Loucy (cell line): ENCODE results near the gene LCN9.

Experiments
- H2AFZ ChIP-seq: fragments of 200-600 bp; sonication (generic); 2 replicates; pipeline ENCODE4 v1.6.0; 2016; ENCODE audit warnings: antibody characterized with exemption, mild to moderate bottlenecking, low read length, moderate library complexity
- H3F3A ChIP-seq: fragments of 200-600 bp; 2 replicates; pipeline ENCODE4 v1.6.0; 2016; ENCODE audit warnings: antibody characterized with exemption, low read depth, mild to moderate bottlenecking
- H3K27me3 ChIP-seq: fragments of 200-600 bp; sonication (generic); 2 replicates; pipeline ENCODE4 v1.6.1; 2014; ENCODE audit warnings: low read length, mild to moderate bottlenecking; ENCODE audit not compliant: insufficient read depth, poor library complexity, severe bottlenecking
- H3K36me3 ChIP-seq: fragments of 200-600 bp; sonication (generic); 2 replicates; pipeline ENCODE4 v1.6.1; 2016; ENCODE audit warnings: low read length; ENCODE audit not compliant: insufficient read depth
- H3K4me1 ChIP-seq: fragments of 200-600 bp; sonication (generic); 2 replicates; pipeline ENCODE4 v1.5.1; 2014; ENCODE audit warnings: low read length, mild to moderate bottlenecking; ENCODE audit not compliant: insufficient read depth, poor library complexity, severe bottlenecking
- H3K4me2 ChIP-seq: fragments of 200-600 bp; sonication (generic); 2 replicates; pipeline ENCODE4 v1.6.0; 2014; ENCODE audit warnings: antibody characterized with exemption, low read length, low read depth, mild to moderate bottlenecking; ENCODE audit not compliant: poor library complexity, severe bottlenecking
- H3K4me3 ChIP-seq: fragments of 200-600 bp; sonication (generic); 2 replicates; pipeline ENCODE4 v1.5.1; 2014; ENCODE audit warnings: low read length, mild to moderate bottlenecking, mixed read lengths; ENCODE audit not compliant: poor library complexity, severe bottlenecking
- H3K79me2 ChIP-seq: fragments of 200-600 bp; sonication (generic); 2 replicates; pipeline ENCODE4 v1.6.1; 2014; ENCODE audit warnings: low read length; ENCODE audit not compliant: insufficient read depth
- H3K9ac ChIP-seq: fragments of 200-600 bp; sonication (generic); 2 replicates; pipeline ENCODE4 v1.6.0; 2014; ENCODE audit warnings: mild to moderate bottlenecking, low read depth, low read length, moderate library complexity; ENCODE audit not compliant: poor library complexity, severe bottlenecking
- H3K9me2 ChIP-seq: fragments of 200-600 bp; sonication (generic); replicated peaks from 2 replicates; pipeline ENCODE4 v1.6.1; 2016; ENCODE audit warnings: low read depth, low read length, mixed read lengths
- H3K9me3 ChIP-seq: fragments of 200-600 bp; sonication (generic); 2 replicates; pipeline ENCODE4 v1.6.1; 2014; ENCODE audit warnings: mild to moderate bottlenecking, antibody characterized with exemption, low read length, low read depth; ENCODE audit not compliant: insufficient read depth
- H4K20me1 ChIP-seq: fragments of 200-600 bp; sonication (generic); 2 replicates; pipeline ENCODE4 v1.6.0; 2014; ENCODE audit warnings: antibody characterized with exemption, low read length, mild to moderate bottlenecking; ENCODE audit not compliant: insufficient read depth, poor library complexity, severe bottlenecking
- EZH2phosphoT487 ChIP-seq: fragments of 200-600 bp; IDR thresholded peaks from 2 replicates; pipeline ENCODE4 v1.6.1; 2018; ENCODE audit warnings: antibody characterized with exemption, mild to moderate bottlenecking, moderate library complexity, borderline replicate concordance
- TF ChIP-seq, protein P1 (sequence below): fragments of 200-600 bp; sonication (generic); conservative IDR thresholded peaks from 2 replicates; pipeline ENCODE4 v1.5.1; 2014; ENCODE audit warnings: mild to moderate bottlenecking, antibody characterized with exemption, low read length

Gene LCN9

DNA sequence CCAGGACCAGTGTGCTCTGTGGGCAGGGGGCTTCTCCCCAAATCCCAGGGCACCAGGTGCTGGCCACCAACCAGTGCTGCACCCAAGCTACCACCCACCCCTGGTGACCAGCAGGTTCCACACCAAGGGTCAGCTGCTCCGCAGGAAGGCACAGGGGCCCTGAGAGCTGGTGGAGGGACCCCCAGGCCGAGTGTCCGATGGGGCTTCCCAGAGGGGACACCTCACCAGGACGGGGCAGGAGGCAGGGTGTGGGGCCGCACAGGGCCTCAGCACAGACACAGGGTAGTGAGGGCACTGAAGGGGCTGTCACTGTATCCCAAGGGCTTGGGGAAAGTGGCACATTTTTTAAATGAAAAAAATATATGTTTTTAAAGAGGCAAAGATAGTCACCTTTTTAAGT is 18.1 kb downstream of the LCN9 start:
- no peaks in the 10 kb centered on the region for H3K4me1 ChIP-seq
- no peak overlapping the region for H3K4me2 ChIP-seq
- H2AFZ ChIP-seq: no peak overlapping the region
- no peaks in the 10 kb centered on the region for H3K9me2 ChIP-seq
- H3K36me3 ChIP-seq: no peaks in the 10 kb centered on the region
- H3K9ac ChIP-seq: no peak overlapping the region
- H3K79me2 ChIP-seq: no peaks in the 10 kb centered on the region
- H3F3A ChIP-seq: no peaks in the 10 kb centered on the region
- no peaks in the 10 kb centered on the region for H3K9me3 ChIP-seq
- H4K20me1 ChIP-seq: no peaks in the 10 kb centered on the region
- TF ChIP-seq EZH2phosphoT487: no peak
- TF ChIP-seq, protein P1, sequence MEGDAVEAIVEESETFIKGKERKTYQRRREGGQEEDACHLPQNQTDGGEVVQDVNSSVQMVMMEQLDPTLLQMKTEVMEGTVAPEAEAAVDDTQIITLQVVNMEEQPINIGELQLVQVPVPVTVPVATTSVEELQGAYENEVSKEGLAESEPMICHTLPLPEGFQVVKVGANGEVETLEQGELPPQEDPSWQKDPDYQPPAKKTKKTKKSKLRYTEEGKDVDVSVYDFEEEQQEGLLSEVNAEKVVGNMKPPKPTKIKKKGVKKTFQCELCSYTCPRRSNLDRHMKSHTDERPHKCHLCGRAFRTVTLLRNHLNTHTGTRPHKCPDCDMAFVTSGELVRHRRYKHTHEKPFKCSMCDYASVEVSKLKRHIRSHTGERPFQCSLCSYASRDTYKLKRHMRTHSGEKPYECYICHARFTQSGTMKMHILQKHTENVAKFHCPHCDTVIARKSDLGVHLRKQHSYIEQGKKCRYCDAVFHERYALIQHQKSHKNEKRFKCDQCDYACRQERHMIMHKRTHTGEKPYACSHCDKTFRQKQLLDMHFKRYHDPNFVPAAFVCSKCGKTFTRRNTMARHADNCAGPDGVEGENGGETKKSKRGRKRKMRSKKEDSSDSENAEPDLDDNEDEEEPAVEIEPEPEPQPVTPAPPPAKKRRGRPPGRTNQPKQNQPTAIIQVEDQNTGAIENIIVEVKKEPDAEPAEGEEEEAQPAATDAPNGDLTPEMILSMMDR: no peak
- no peak overlapping the region for H3K4me3 ChIP-seq
- H3K27me3 ChIP-seq: no peaks in the 10 kb centered on the region

DNA sequence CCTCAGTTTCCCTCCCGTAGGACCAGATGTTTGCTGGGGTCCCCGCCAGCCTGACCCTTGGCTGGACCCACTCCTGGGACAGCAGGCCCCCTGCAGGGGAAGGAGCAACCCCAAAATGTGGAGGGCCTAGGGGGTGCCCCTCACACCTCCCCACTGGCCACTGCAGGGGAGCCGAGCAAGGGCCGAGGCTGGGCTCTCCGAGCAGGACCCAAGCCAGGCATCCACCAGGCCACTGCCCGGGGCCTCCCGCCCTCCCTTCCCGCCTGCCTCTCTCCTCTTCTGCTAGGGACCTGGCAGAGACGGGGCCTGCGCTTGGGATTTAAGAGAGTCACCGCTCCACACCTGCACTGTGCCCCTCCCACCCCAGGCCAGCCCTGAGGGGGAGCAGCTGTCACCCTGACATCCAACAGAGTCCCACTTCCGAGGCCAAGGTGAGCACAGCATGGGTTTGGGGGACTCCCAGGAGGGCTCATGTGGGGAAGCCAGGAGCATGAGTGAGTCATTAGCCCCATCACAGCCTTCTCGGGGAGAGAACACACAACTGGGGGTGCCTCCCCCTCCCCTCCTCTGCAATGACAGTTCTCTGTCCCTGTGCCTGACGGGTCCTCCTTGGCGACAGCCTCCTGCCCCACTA is 20.4 kb downstream of the LCN9 start:
- Histone ChIP-seq H3K9ac (no peak overlapping the region), H3F3A (no peaks in the 10 kb centered on the region), H2AFZ (no peak overlapping the region), H3K4me3 (no peak overlapping the region), H4K20me1 (no peaks in the 10 kb centered on the region), H3K79me2 (no peaks in the 10 kb centered on the region), H3K4me2 (no peak overlapping the region), H3K27me3 (no peaks in the 10 kb centered on the region), H3K36me3 (no peaks in the 10 kb centered on the region), H3K9me2 (no peaks in the 10 kb centered on the region), H3K9me3 (no peaks in the 10 kb centered on the region), H3K4me1 (no peaks in the 10 kb centered on the region)
- no peak for TF ChIP-seq EZH2phosphoT487
- TF ChIP-seq, protein P1: no peak

DNA sequence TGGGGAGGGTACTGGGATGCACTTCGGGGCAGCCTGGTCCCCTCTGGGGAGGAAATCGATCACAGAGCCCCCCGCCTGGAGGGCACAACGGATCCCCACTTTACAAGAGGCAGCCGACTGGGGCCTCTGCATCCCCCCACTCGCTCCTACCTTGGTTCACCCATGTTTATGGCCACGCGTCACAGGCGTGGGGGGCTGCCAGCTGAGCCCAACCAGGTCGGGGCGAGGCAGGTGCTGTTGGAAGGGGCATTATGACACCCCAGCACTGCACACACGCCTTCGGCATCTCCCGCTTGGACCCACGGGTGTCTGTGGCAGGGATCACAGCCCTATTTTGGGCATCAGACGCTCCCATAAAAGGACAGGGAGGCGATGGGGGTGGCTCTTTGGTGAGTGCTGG is 21.6 kb downstream of the LCN9 start:
- Histone ChIP-seq H3K27me3 (no peaks in the 10 kb centered on the region), H3K79me2 (no peaks in the 10 kb centered on the region), H3K4me3 (no peak overlapping the region), H2AFZ (no peak overlapping the region), H4K20me1 (no peaks in the 10 kb centered on the region), H3K4me1 (no peaks in the 10 kb centered on the region), H3K36me3 (no peaks in the 10 kb centered on the region), H3K4me2 (no peak overlapping the region), H3K9ac (no peak overlapping the region), H3F3A (no peaks in the 10 kb centered on the region), H3K9me2 (no peaks in the 10 kb centered on the region), H3K9me3 (no peaks in the 10 kb centered on the region)
- TF ChIP-seq EZH2phosphoT487: no peak
- TF ChIP-seq, protein P1: no peak
